Erythroblast (primary cell): Measurements from ENCODE around the gene BHLHA9.

ENCODE experiments used
- GATA1 ChIP-seq: IDR thresholded peaks from 2 replicates; pipeline ENCODE4 v1.6.1; 2011; ENCODE audit warnings: low read depth, mild to moderate bottlenecking, control low read depth, low read length, moderate library complexity
- POLR2A ChIP-seq: IDR thresholded peaks from 2 replicates; pipeline ENCODE4 v1.6.1; 2011; ENCODE audit warnings: mild to moderate bottlenecking, low read length

DNA sequence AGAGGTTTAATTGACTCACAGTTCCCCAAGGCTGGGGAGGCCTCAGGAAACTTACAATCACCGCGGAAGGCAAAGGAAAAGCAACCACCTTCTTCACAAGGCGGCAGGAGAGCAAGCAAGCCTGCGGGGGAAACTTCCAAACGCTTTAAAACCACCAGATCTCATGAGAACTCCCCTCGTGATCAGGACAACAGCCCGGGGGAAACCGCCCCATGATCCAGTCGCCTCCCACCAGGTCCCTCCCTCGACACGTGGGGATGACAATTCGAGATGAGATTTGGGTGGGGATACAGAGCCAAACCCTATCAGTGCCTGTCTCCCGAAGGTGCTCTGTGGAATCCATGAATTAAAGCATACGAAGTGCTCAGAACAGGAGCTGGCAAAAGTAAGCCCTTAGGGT, 46.6 kb upstream of the BHLHA9 start:
- TF ChIP-seq POLR2A: no peak
- TF ChIP-seq GATA1: no peak
